B cell (primary cell): ENCODE measurements around the gene PXK. TPM values are rescaled to one million over a fixed set of nuclear protein-coding genes. Genes with fewer than 3 reads are reported as not detected.
A peak's percentile ranks its signal among the peaks of the same experiment; 100 is the strongest.

ENCODE experiments used
- ATAC-seq: fragments of 200-7000 bp; cut with Tn5 transposase; one replicate; pipeline ENCODE4 v1.10.0; 2021; ENCODE audit warnings: low read depth, mild to moderate bottlenecking, moderate number of reproducible peaks, moderate library complexity
- CTCF ChIA-PET: fragments of 350-600 bp; sonication (Branson Sonifier 250); formaldehyde crosslinking; loops from one replicate; lab custom pipeline; 2021; ENCODE audit warnings: antibody characterized with exemption, inconsistent platforms; lab: Charles Lee
- POLR2A ChIA-PET: fragments of 350-600 bp; sonication (Branson Sonifier 250); formaldehyde crosslinking; loops from one replicate; lab custom pipeline; 2021; ENCODE audit warnings: antibody characterized with exemption; lab: Charles Lee
- DNase-seq: peaks from one replicate; pipeline ENCODE4 v3.0.0; 2013
- H2AFZ ChIP-seq: 2 replicates; pipeline ENCODE4 v1.6.1; 2012; ENCODE audit warnings: mild to moderate bottlenecking, low read depth, low read length; ENCODE audit not compliant: insufficient read depth, poor library complexity, severe bottlenecking
- H3K27ac ChIP-seq, 2 donors: 1 replicate in 1 of 2; 2 replicates in 1 of 2; pipeline ENCODE4 v1.5.1; 2012 to 2013; ENCODE audit warnings: low read length in 2 of 2, mild to moderate bottlenecking in 2 of 2, moderate library complexity in 1 of 2
- H3K27me3 ChIP-seq, 4 experiments: fragments of 200-600 bp in 1 of 4; sonication (generic) in 1 of 4; replicated peaks in 1 of 4; 1 replicate in 2 of 4; 2 replicates in 2 of 4; pipeline versions ENCODE4 v1.6.1 to v1.7.0; 2013 to 2016; ENCODE audit warnings: low read length in 3 of 4, mild to moderate bottlenecking in 2 of 4, mixed read lengths in 1 of 4, moderate library complexity in 1 of 4; ENCODE audit not compliant: insufficient read depth in 4 of 4, control insufficient read depth in 3 of 4; ENCODE audit errors: control extremely low read depth in 1 of 4
- H3K36me3 ChIP-seq, 2 experiments: replicated peaks in 1 of 2; 1 replicate in 1 of 2; 2 replicates in 1 of 2; pipeline versions ENCODE4 v1.6.1 to v1.7.1; 2013; ENCODE audit warnings: low read length in 1 of 2; ENCODE audit not compliant: insufficient read depth in 2 of 2, control insufficient read depth in 1 of 2; ENCODE audit errors: control extremely low read depth in 1 of 2, extremely low read depth in 1 of 2
- H3K4me1 ChIP-seq, 2 donors: fragments of 200-600 bp in 1 of 2; sonication (generic) in 1 of 2; 1 replicate in 1 of 2; 2 replicates in 1 of 2; pipeline versions ENCODE4 v1.5.1 to v1.6.1; 2013 to 2017; ENCODE audit warnings: low read length in 2 of 2; ENCODE audit not compliant: control insufficient read depth in 2 of 2, insufficient read depth in 2 of 2
- H3K4me2 ChIP-seq: replicated peaks from 2 replicates; pipeline ENCODE3; 2012; ENCODE audit warnings: mild to moderate bottlenecking, low read depth, low read length; ENCODE audit not compliant: poor library complexity, severe bottlenecking
- H3K4me3 ChIP-seq, 5 experiments: fragments of 200-600 bp in 1 of 5; sonication (generic) in 1 of 5; 1 replicate in 3 of 5; 2 replicates in 2 of 5; pipeline versions ENCODE4 v1.5.1 to v1.7.0; 2011 to 2016; ENCODE audit warnings: low read length in 4 of 5, mild to moderate bottlenecking in 4 of 5, low read depth in 2 of 5, control low read depth in 1 of 5, moderate library complexity in 1 of 5; ENCODE audit not compliant: insufficient read depth in 1 of 5; ENCODE audit errors: control extremely low read depth in 1 of 5, extremely low read depth in 1 of 5
- H3K79me2 ChIP-seq: fragments of 200-600 bp; sonication (generic); one replicate; pipeline ENCODE4 v1.6.0; 2016; ENCODE audit warnings: low read length; ENCODE audit not compliant: control insufficient read depth, insufficient read depth
- H3K9ac ChIP-seq: fragments of 200-600 bp; sonication (generic); 2 replicates; pipeline ENCODE4 v1.6.1; 2017; ENCODE audit warnings: mild to moderate bottlenecking, low read length, moderate library complexity
- H3K9me3 ChIP-seq, 3 donors: one replicate each; pipeline versions ENCODE4 v1.6.1 to v1.7.1; 2013; ENCODE audit warnings: low read length in 2 of 3; ENCODE audit not compliant: control insufficient read depth in 2 of 3, insufficient read depth in 1 of 3; ENCODE audit errors: control extremely low read depth in 1 of 3
- H4K20me1 ChIP-seq: 2 replicates; pipeline ENCODE4 v1.6.0; 2012; ENCODE audit warnings: mild to moderate bottlenecking, low read length; ENCODE audit not compliant: insufficient read depth, control insufficient read depth, poor library complexity, severe bottlenecking
- H3K27ac Mint-ChIP-seq: one replicate; pipeline ENCODE4 v1.8.0; 2021; ENCODE audit warnings: mixed read lengths
- H3K27me3 Mint-ChIP-seq: one replicate; pipeline ENCODE4 v1.8.0; 2021; ENCODE audit warnings: mixed read lengths
- H3K4me1 Mint-ChIP-seq: one replicate; pipeline ENCODE4 v1.8.0; 2021; ENCODE audit warnings: mixed read lengths
- H3K4me3 Mint-ChIP-seq: one replicate; pipeline ENCODE4 v1.8.0; 2021; ENCODE audit warnings: mixed read lengths
- H3K9me3 Mint-ChIP-seq: one replicate; pipeline ENCODE4 v1.8.0; 2022; ENCODE audit warnings: mixed read lengths; ENCODE audit not compliant: insufficient read depth
- CTCF ChIP-seq: fragments of 200-600 bp; IDR thresholded peaks from one replicate; pipeline ENCODE4 v1.8.0; 2022; ENCODE audit warnings: antibody characterized with exemption, mild to moderate bottlenecking
- EZH2 ChIP-seq: IDR thresholded peaks from 2 replicates; pipeline ENCODE4 v1.6.1; 2012; ENCODE audit warnings: borderline replicate concordance, low read depth, mild to moderate bottlenecking, moderate library complexity, low read length; ENCODE audit not compliant: insufficient read depth, poor library complexity, severe bottlenecking
- WGBS: methylation state at CpG from one replicate; pipeline ENCODE4 v1.1.5; 2013; ENCODE audit warnings: missing lambda C conversion rate; ENCODE audit not compliant: insufficient coverage; 5-methylcytosine and 5-hydroxymethylcytosine counted together
- intact Hi-C: fragments of 100-400 bp; cut with micrococcal nuclease; formaldehyde crosslinking; loops from one replicate; pipeline ENCODE4 v1.10.0; 2022
- polyA plus RNA-seq: library from polyadenylated mRNA; depleted of rRNA; stranded (reverse); fragments of >200 nt; gene quantifications from 2 replicates; pipeline ENCODE4 v1.2.3, GENCODE V29; 2012
- total RNA-seq, 2 donors: library from RNA; stranded (reverse); fragments of 120-200 nt in 1 of 2; gene quantifications; 1 replicate in 1 of 2; 2 replicates in 1 of 2; pipeline versions ENCODE4 v1.2.3 to v1.2.4, GENCODE V29; 2013 to 2022

PXK gene
- total and polyA plus RNA-seq, 2 donors (not counting 1 experiment from before 2014, with no cell fraction given), result 46.8 to 104 TPM

- DNase-seq (no peak), ATAC-seq (no peak)
- Histone ChIP-seq H3K79me2 (peaks cover 82% of the 10 kb centered on the region), H3K36me3 (peaks cover 0 to 6% of the 10 kb centered on the region in 2 experiments), H3K27ac (peak overlapping the region; percentile 80 to 97), H3K4me1 (peaks cover 95 to 100% of the 10 kb centered on the region in 2 donors), H4K20me1 (peaks cover 4% of the 10 kb centered on the region), H3K27me3 (no peaks in the 10 kb centered on the region), H3K4me3 (peak overlapping the region in 4 of 5 experiments; percentile 1 to 81 (median 42)), H3K9me3 (peaks cover 0 to 9% (median 0%) of the 10 kb centered on the region in 3 donors), H2AFZ (no peak overlapping the region), H3K9ac (peak overlapping the region; percentile 79), H3K4me2 (peak overlapping the region; percentile 80)
- Mint-ChIP-seq H3K4me3 (peak overlapping the region; percentile 99), H3K27me3 (no peaks in the 10 kb centered on the region), H3K9me3 (no peaks in the 10 kb centered on the region), H3K4me1 (peaks cover 89% of the 10 kb centered on the region), H3K27ac (peak overlapping the region; percentile 100)
- TF ChIP-seq EZH2 (no peak), CTCF (no peak)
- 59% methylated on average over 6 of the region's 6 CpGs for WGBS
- CTCF ChIA-PET, result interaction anchor here (0.7 to 15.0 kb wide), 10 partner anchors 16 to 66 kb away, joined by 3 to 349 read pairs (median 4); partner anchors contain the start of genes HTD2, PXK and RPP14
- intact Hi-C loops, result no loop called here
- POLR2A ChIA-PET, result interaction anchor here (1.4 to 9.1 kb wide), 2 partner anchors 8 to 16 kb away, joined by 3 to 182 read pairs; partner anchors contain the start of gene PXK
These were observed 19.9 kb downstream of the PXK start for GRCh38 chr3:58352626-58353025.
